T-cell (primary cell): ENCODE data around the gene TAS2R1. TPM values are rescaled to one million over a fixed set of nuclear protein-coding genes. Genes with fewer than 3 reads are reported as not detected.
"Not testable (repeated sequence)": the region's sequence is repeated elsewhere in the genome, so short reads cannot be mapped to it uniquely, and the experiment has no call there.

Experiments used
- ATAC-seq, 4 experiments: fragments of 200-7000 bp in 3 of 4; fragments of 150-1000 bp in 1 of 4; cut with Tn5 transposase; replicated peaks in 1 of 4; 1 replicate in 3 of 4; 2 replicates in 1 of 4; pipeline ENCODE4 v1.10.0; 2021; ENCODE audit warnings: moderate library complexity in 3 of 4, mild to moderate bottlenecking in 2 of 4, moderate number of reproducible peaks in 1 of 4
- CTCF ChIA-PET, 2 donors: fragments of 300-600 bp; sonication (Branson Sonifier 250); formaldehyde crosslinking; loops; one replicate each; lab custom pipeline; 2022; ENCODE audit warnings: antibody characterized with exemption in 2 of 2; lab: Charles Lee
- POLR2A ChIA-PET, 2 donors: fragments of 300-600 bp; sonication (Branson Sonifier 250); formaldehyde crosslinking; loops; one replicate each; lab custom pipeline; 2022; ENCODE audit warnings: antibody characterized with exemption in 2 of 2; lab: Charles Lee
- DNase-seq, 35 experiments: peaks; one replicate each; pipeline versions ENCODE4 v3.0.0 to v3.0.0-alpha.2; 2013 to 2023
- H3K27ac ChIP-seq: one replicate; pipeline ENCODE4 v1.5.1; 2013; ENCODE audit warnings: low read length
- H3K27me3 ChIP-seq, 2 experiments: replicated peaks in 1 of 2; 1 replicate in 1 of 2; 2 replicates in 1 of 2; pipeline versions ENCODE4 v1.6.1 to v1.7.0; 2013; ENCODE audit warnings: low read length in 1 of 2, mixed read lengths in 1 of 2; ENCODE audit not compliant: control insufficient read depth in 2 of 2, insufficient read depth in 2 of 2; ENCODE audit errors: extremely low read depth in 1 of 2
- H3K36me3 ChIP-seq, 2 donors: 1 replicate in 1 of 2; 2 replicates in 1 of 2; pipeline versions ENCODE4 v1.6.1 to v1.7.0; 2013; ENCODE audit warnings: low read length in 1 of 2; ENCODE audit not compliant: control insufficient read depth in 2 of 2, insufficient read depth in 1 of 2; ENCODE audit errors: extremely low read depth in 1 of 2
- H3K4me1 ChIP-seq, 2 experiments: 1 replicate in 1 of 2; 2 replicates in 1 of 2; pipeline versions ENCODE4 v1.6.1 to v1.7.0; 2013; ENCODE audit warnings: low read length in 2 of 2, mixed read lengths in 1 of 2; ENCODE audit not compliant: insufficient read depth in 2 of 2, control insufficient read depth in 1 of 2; ENCODE audit errors: extremely low read depth in 1 of 2
- H3K4me3 ChIP-seq, 2 donors: 1 replicate in 1 of 2; 2 replicates in 1 of 2; pipeline versions ENCODE4 v1.5.1 to v1.7.0; 2013; ENCODE audit warnings: mild to moderate bottlenecking in 2 of 2, low read length in 1 of 2, moderate library complexity in 1 of 2; ENCODE audit not compliant: control insufficient read depth in 1 of 2; ENCODE audit errors: extremely low read depth in 1 of 2
- H3K9me3 ChIP-seq: 2 replicates; pipeline ENCODE4 v1.7.0; 2013
- H3K27ac Mint-ChIP-seq, 2 donors: one replicate each; pipeline ENCODE4 v1.8.0; 2020 to 2021; ENCODE audit warnings: mild to moderate bottlenecking in 2 of 2, mixed read lengths in 2 of 2
- H3K27me3 Mint-ChIP-seq, 2 donors: one replicate each; pipeline ENCODE4 v1.8.0; 2021 to 2022; ENCODE audit warnings: mixed read lengths in 2 of 2
- H3K36me3 Mint-ChIP-seq: one replicate; pipeline ENCODE4 v1.8.0; 2021; ENCODE audit warnings: mixed read lengths
- H3K4me1 Mint-ChIP-seq, 3 donors: one replicate each; pipeline ENCODE4 v1.8.0; 2020 to 2022; ENCODE audit warnings: mixed read lengths in 3 of 3, mild to moderate bottlenecking in 1 of 3
- H3K4me3 Mint-ChIP-seq, 3 donors: one replicate each; pipeline ENCODE4 v1.8.0; 2020 to 2022; ENCODE audit warnings: mild to moderate bottlenecking in 3 of 3, mixed read lengths in 3 of 3, moderate library complexity in 3 of 3
- H3K9me3 Mint-ChIP-seq, 3 donors: one replicate each; pipeline ENCODE4 v1.8.0; 2020 to 2022; ENCODE audit warnings: mixed read lengths in 3 of 3
- WGBS: methylation state at CpG from one replicate; pipeline ENCODE4 v1.1.5; 2013; ENCODE audit warnings: missing lambda C conversion rate; ENCODE audit not compliant: insufficient coverage; 5-methylcytosine and 5-hydroxymethylcytosine counted together
- total RNA-seq, 35 experiments: library from RNA in 6 of 35; stranded (reverse) in 6 of 35; fragments of 120-200 nt in 1 of 35; gene quantifications; one replicate each; pipeline versions ENCODE4 v1.2.1 to v1.2.4 and lab custom pipeline; 2013 to 2026

TAS2R1 gene
- total RNA-seq, 5 donors from 2014 or later (not counting 1 experiment from before 2014, with no cell fraction given) = not detected

GRCh38 chr5:9598329-9598728, 31.8 kb downstream of the TAS2R1 start:
- POLR2A ChIA-PET, H3K4me1 Mint-ChIP-seq: not testable (repeated sequence)
- no CpG with 5 or more reads among the region's 6 CpGs for WGBS

GRCh38 chr5:9597322-9597721, 32.8 kb downstream of the TAS2R1 start:
- no CpG with 5 or more reads among the region's 7 CpGs for WGBS
- H3K27ac ChIP-seq, H3K27me3 ChIP-seq, H3K36me3 ChIP-seq, H3K27me3 Mint-ChIP-seq, H3K9me3 ChIP-seq, H3K4me1 Mint-ChIP-seq, H3K27ac Mint-ChIP-seq, ATAC-seq, H3K36me3 Mint-ChIP-seq, CTCF ChIA-PET, DNase-seq, H3K4me3 Mint-ChIP-seq, H3K4me3 ChIP-seq, H3K4me1 ChIP-seq: not testable (repeated sequence)
- peaks cover 0 to 12% (median 0%) of the 10 kb centered on the region in 3 donors for H3K9me3 Mint-ChIP-seq
- POLR2A ChIA-PET = interaction anchor here in 1 of 2 donors (0.7 kb wide), 1 partner anchor 375 kb away, joined by 5 read pairs; no protein-coding TSS in a partner anchor

More at GRCh38 chr5:9598329-9598728, 31.8 kb downstream of the TAS2R1 start:
- H3K9me3 Mint-ChIP-seq, H3K27ac ChIP-seq, H3K27ac Mint-ChIP-seq, H3K36me3 Mint-ChIP-seq, H3K4me1 ChIP-seq, H3K36me3 ChIP-seq, ATAC-seq, H3K27me3 Mint-ChIP-seq, H3K27me3 ChIP-seq, CTCF ChIA-PET, H3K4me3 ChIP-seq, H3K9me3 ChIP-seq, H3K4me3 Mint-ChIP-seq, DNase-seq: not testable (repeated sequence)

DNA sequence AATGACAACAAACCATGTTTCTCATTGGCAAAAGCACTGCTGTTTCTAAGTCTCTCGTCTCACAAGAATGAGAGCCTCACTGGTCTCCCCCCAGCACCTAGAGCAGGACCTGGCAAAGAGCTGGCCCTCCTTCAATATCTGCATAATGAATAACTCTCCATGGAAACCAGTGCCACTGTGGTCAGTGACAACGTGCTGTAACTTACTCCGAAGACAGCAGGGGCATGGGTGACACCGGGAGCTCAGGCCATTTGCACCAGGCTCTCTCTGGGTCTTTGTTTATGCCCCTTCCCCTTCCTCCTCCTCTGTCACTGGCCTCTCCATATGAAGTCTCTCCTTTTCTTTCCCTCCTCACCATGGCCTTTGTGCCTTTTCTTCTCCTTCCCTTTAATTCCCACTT, 33.3 kb downstream of the TAS2R1 start:
- Histone ChIP-seq H3K36me3 (no peaks in the 10 kb centered on the region), H3K4me1 (no peaks in the 10 kb centered on the region), H3K27ac (no peak overlapping the region), H3K27me3 (no peaks in the 10 kb centered on the region), H3K9me3 (no peaks in the 10 kb centered on the region), H3K4me3 (no peak overlapping the region)
- ATAC-seq (no peak), DNase-seq (no peak)
- no peaks in the 10 kb centered on the region for H3K36me3 Mint-ChIP-seq
- no peaks in the 10 kb centered on the region for H3K4me1 Mint-ChIP-seq
- H3K27ac Mint-ChIP-seq = no peak overlapping the region
- ChIA-PET CTCF (no interaction called here), POLR2A (no interaction called here)
- H3K9me3 Mint-ChIP-seq = peaks cover 0 to 16% (median 0%) of the 10 kb centered on the region in 3 donors
- H3K4me3 Mint-ChIP-seq = no peak overlapping the region
- 24% methylated on average over 3 of the region's 4 CpGs for WGBS
- H3K27me3 Mint-ChIP-seq = no peaks in the 10 kb centered on the region

DNA sequence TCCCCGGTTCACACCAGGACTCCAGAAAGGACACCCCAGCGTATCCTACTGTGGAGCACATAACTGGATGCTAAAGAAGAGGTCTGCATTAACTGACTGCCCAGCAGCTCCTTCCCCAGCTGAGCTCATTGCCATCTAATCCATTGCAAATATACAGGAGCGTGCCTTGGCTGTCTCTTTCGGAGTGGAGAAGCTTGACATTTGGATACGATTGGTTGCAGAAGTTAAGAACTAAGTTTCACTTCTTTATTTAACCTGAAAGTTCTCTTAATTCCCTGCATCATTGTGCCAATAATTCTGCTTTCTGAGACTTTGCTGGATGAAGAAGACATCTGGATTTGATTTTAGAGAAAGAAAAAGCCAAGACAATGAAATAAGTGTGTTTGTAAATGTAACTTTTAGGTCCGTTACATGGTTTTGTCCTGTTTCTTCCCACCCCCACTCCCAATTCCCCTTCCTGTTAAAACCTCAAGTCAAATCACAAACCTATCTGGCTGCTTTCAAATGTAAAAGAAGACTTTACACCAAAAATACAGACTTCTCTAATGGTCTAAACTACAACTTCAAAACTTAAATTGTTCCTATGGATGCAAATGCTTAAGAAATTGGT, 33.9 kb downstream of the TAS2R1 start:
- Histone ChIP-seq H3K4me3 (no peak overlapping the region), H3K27me3 (no peaks in the 10 kb centered on the region), H3K9me3 (no peaks in the 10 kb centered on the region), H3K36me3 (no peaks in the 10 kb centered on the region), H3K4me1 (no peaks in the 10 kb centered on the region), H3K27ac (no peak overlapping the region)
- Mint-ChIP-seq H3K9me3 (peaks cover 0 to 18% (median 0%) of the 10 kb centered on the region in 3 donors), H3K27ac (no peak overlapping the region), H3K4me1 (no peaks in the 10 kb centered on the region), H3K4me3 (no peak overlapping the region), H3K36me3 (no peaks in the 10 kb centered on the region), H3K27me3 (no peaks in the 10 kb centered on the region)
- DNase-seq (no peak), ATAC-seq (no peak)
- CTCF ChIA-PET = no interaction called here
- POLR2A ChIA-PET = no interaction called here
- WGBS = 61% methylated on average over 2 of the region's 6 CpGs

DNA sequence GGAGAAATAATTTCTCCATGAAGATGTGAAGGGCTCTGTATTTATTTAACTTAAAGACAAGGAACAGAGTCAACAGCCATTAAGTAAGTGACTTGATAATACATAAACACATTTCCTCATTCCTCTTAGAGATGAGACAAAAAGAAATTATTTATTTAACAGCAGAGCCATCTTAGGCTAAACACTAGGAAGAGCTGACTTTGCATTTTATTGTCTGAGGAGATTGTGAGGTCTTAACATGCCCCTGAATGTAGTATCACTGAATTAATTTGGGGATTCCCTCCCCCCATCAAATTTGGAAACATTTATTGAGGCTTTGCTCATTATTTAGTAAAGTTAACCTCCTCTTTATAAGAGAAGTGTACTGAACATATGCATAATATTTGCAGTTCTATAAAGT, 35.2 kb downstream of the TAS2R1 start:
- ChIA-PET POLR2A (no interaction called here), CTCF (no interaction called here)
- H3K4me1 Mint-ChIP-seq = no peaks in the 10 kb centered on the region
- no peak overlapping the region for H3K27ac Mint-ChIP-seq
- peaks cover 0 to under 1% of the 10 kb centered on the region in 2 donors for H3K27me3 Mint-ChIP-seq
- H3K4me3 Mint-ChIP-seq = no peak overlapping the region
- Histone ChIP-seq H3K27ac (no peak overlapping the region), H3K27me3 (no peaks in the 10 kb centered on the region), H3K9me3 (no peaks in the 10 kb centered on the region), H3K4me1 (no peaks in the 10 kb centered on the region), H3K36me3 (no peaks in the 10 kb centered on the region), H3K4me3 (no peak overlapping the region)
- no peaks in the 10 kb centered on the region for H3K36me3 Mint-ChIP-seq
- DNase-seq (no peak), ATAC-seq (no peak)
- peaks cover 0 to 18% (median 0%) of the 10 kb centered on the region in 3 donors for H3K9me3 Mint-ChIP-seq

DNA sequence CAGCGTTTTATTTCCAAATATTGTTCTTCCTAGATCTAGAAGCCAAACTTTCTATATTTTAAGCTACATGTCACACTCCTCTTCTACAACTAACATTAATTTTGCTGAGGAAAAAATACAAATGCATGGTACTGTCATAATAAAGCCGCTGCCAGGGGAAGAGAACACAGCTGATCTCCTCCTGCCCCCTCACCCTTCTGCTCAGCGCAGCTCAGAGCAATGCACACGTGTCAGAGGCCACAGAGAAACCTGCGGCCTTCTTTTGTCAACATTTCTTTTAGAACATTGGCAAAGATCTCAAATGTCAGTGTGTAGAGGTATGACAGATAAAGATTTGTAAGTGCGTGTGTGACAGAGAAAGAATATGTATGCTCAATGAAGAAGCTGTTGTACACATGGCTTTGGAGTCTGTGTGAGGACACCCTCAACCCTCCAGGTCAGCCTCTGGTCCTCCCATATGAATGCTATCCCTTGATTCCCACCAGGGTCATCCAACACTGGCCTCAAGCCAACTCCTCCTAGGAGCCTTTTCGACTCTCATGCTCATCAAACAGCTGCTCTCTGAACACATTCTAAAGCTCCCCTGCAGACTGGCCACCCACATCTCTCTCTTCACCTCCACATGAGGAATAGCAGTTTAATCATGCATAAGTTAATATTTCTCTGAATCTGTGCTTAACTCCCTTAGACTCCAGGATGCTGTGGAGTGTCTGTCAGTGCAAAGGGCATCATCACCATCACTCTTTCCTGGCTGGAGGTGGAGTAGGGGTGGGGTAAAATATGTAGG, 40.9 kb downstream of the TAS2R1 start:
- Mint-ChIP-seq H3K27me3 (peaks cover 0 to 4% of the 10 kb centered on the region in 2 donors), H3K9me3 (peaks cover 0 to 17% (median 3%) of the 10 kb centered on the region in 3 donors)
- ATAC-seq = no peak

More for the DNA sequence above, 40.9 kb downstream of the TAS2R1 start:
- DNase-seq = no peak
- Mint-ChIP-seq H3K36me3 (no peaks in the 10 kb centered on the region), H3K4me3 (no peak overlapping the region), H3K27ac (no peak overlapping the region), H3K4me1 (no peaks in the 10 kb centered on the region)
- Histone ChIP-seq H3K4me1 (no peaks in the 10 kb centered on the region), H3K9me3 (no peaks in the 10 kb centered on the region), H3K27me3 (no peaks in the 10 kb centered on the region), H3K36me3 (no peaks in the 10 kb centered on the region), H3K4me3 (no peak overlapping the region), H3K27ac (no peak overlapping the region)
- POLR2A ChIA-PET = no interaction called here
- WGBS = 38% methylated on average over 1 of the region's 7 CpGs
- CTCF ChIA-PET = no interaction called here
